K562 (cell line): ENCODE results near the gene NFATC2. TPM values are rescaled to one million over a fixed set of nuclear protein-coding genes. Genes with fewer than 3 reads are reported as not detected.

Experiments
- CBX3 ChIP-seq, 2 experiments: IDR thresholded peaks; 1 replicate in 1 of 2; 2 replicates in 1 of 2; pipeline ENCODE4 v1.6.1; 2012; ENCODE audit warnings: inconsistent platforms in 2 of 2, low read length in 2 of 2, borderline replicate concordance in 1 of 2, control low read depth in 1 of 2
- FOSL1 ChIP-seq: fragments of 200-800 bp; sonication (Bioruptor generic); conservative IDR thresholded peaks from 2 replicates; pipeline ENCODE4 v1.6.1; 2016; ENCODE audit warnings: missing genetic modification characterization, missing compliant biosample characterization
- PCBP2 ChIP-seq: fragments of 200-400 bp; formaldehyde crosslinking; IDR thresholded peaks from 2 replicates; pipeline ENCODE4 v1.6.1; 2018; ENCODE audit warnings: low read length, low read depth, mild to moderate bottlenecking, moderate library complexity; ENCODE audit not compliant: poor library complexity, severe bottlenecking
- POLR2G ChIP-seq: fragments of 200-400 bp; formaldehyde crosslinking; IDR thresholded peaks from 2 replicates; pipeline ENCODE4 v1.6.1; 2017; ENCODE audit warnings: low read depth, mild to moderate bottlenecking, antibody characterized with exemption, low read length, moderate library complexity
- SMARCE1 ChIP-seq: fragments of 450-650 bp; IDR thresholded peaks from 2 replicates; pipeline ENCODE4 v1.7.1; 2016; ENCODE audit warnings: mild to moderate bottlenecking
- ZNF431 ChIP-seq: sonication (generic); formaldehyde crosslinking; IDR thresholded peaks from 2 replicates; pipeline ENCODE4 v1.8.0; 2022; ENCODE audit warnings: mild to moderate bottlenecking, missing genetic modification reagents
- polyA plus RNA-seq, 8 experiments: library from polyadenylated mRNA; depleted of rRNA in 4 of 8; stranded (reverse) in 5 of 8; unstranded in 3 of 8; fragments of >200 nt; fragmentation: Nextera tagmentation in 2 of 8; fragmentation: Illumina TruSeq in 1 of 8; extraction: Ambion mirVana in 2 of 8; extraction: Trizol in 1 of 8; gene quantifications; 2 replicates each; pipeline versions ENCODE4 v1.2.1 to v1.2.3, GENCODE V29; 2011 to 2014; ENCODE audit warnings: inconsistent platforms in 1 of 8, missing spikeins in 1 of 8
- total RNA-seq, 7 experiments: library from RNA; depleted of rRNA in 6 of 7; stranded (reverse); fragments of >200 nt in 6 of 7; fragmentation: Illumina TruSeq in 2 of 7; extraction: Trizol in 2 of 7; gene quantifications; 2 replicates each; pipeline versions ENCODE4 v1.2.1 to v1.2.3, GENCODE V29; 2011 to 2021; ENCODE audit warnings: low replicate concordance in 1 of 7
- TF ChIP-seq, protein P1 (sequence below): sonication (generic); formaldehyde crosslinking; IDR thresholded peaks from 2 replicates; pipeline ENCODE4 v1.8.0; 2023; ENCODE audit warnings: mild to moderate bottlenecking, missing genetic modification reagents

Gene NFATC2
- total and polyA plus RNA-seq, 9 of the 15 experiments (the other 6 are each of a cell fraction or from before 2014, with no cell fraction given), result 1.9 to 11.2 (median 3.0) TPM

DNA sequence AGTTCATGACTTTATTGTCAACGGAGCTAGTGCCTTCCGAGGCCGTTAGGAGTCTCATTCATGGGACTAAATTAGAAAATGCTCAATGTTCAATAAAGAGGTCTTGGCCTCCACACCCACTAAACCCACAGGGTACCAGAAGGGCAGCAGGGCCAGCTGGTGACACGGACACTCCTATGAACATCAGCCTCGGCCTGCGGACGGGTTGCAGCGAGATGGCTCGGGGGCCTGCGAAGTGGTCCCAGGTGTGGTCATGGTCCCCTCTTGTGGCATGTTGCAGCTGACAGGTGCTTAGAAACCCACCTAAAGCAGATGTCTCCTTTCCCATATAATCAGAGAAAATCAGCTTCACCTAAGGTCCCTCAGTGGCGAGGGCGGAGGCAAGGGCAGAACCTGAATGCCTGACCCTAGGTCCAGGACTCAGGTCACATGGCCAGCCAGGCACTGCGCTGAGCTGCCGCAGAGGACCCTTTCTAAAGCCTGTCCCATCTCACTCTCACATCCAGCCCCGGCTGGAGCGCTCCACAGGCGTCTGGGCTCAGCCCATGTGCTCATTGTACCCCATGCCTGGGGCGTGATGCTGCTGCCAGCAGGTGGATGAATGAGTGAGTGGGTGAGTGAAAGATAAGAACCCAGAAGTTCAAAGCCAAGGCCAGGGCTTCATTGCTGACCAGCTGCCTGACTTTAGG is 35.8 kb downstream of the NFATC2 start (continued):
- TF ChIP-seq, protein P1, sequence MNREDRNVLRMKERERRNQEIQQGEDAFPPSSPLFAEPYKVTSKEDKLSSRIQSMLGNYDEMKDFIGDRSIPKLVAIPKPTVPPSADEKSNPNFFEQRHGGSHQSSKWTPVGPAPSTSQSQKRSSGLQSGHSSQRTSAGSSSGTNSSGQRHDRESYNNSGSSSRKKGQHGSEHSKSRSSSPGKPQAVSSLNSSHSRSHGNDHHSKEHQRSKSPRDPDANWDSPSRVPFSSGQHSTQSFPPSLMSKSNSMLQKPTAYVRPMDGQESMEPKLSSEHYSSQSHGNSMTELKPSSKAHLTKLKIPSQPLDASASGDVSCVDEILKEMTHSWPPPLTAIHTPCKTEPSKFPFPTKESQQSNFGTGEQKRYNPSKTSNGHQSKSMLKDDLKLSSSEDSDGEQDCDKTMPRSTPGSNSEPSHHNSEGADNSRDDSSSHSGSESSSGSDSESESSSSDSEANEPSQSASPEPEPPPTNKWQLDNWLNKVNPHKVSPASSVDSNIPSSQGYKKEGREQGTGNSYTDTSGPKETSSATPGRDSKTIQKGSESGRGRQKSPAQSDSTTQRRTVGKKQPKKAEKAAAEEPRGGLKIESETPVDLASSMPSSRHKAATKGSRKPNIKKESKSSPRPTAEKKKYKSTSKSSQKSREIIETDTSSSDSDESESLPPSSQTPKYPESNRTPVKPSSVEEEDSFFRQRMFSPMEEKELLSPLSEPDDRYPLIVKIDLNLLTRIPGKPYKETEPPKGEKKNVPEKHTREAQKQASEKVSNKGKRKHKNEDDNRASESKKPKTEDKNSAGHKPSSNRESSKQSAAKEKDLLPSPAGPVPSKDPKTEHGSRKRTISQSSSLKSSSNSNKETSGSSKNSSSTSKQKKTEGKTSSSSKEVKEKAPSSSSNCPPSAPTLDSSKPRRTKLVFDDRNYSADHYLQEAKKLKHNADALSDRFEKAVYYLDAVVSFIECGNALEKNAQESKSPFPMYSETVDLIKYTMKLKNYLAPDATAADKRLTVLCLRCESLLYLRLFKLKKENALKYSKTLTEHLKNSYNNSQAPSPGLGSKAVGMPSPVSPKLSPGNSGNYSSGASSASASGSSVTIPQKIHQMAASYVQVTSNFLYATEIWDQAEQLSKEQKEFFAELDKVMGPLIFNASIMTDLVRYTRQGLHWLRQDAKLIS (CRISPR knock-in tag), result no peak
- TF ChIP-seq CBX3 (IDR thresholded peaks at IDR 0.05; ENCODE audit: borderline replicate concordance in 1 of 2, low read length in 2 of 2) (no peak), POLR2G (no peak), ZNF431 (CRISPR knock-in tag) (no peak), FOSL1 (tag) (no peak), PCBP2 (no peak), SMARCE1 (no peak)
